AG04450 (cell line): ENCODE measurements around the gene SUSD5. TPM values are rescaled to one million over a fixed set of nuclear protein-coding genes. Genes with fewer than 3 reads are reported as not detected.
A peak's percentile ranks its signal among the peaks of the same experiment; 100 is the strongest.

ENCODE experiments used
- CTCF ChIA-PET: fragments of 300-600, 350-600 bp; formaldehyde crosslinking; extraction: SDS; loops from one replicate; lab custom pipeline; 2022; ENCODE audit warnings: antibody characterized with exemption, inconsistent platforms; lab: Charles Lee
- POLR2A ChIA-PET: fragments of 350-600 bp; formaldehyde crosslinking; extraction: SDS; loops from one replicate; lab custom pipeline; 2021; ENCODE audit warnings: antibody characterized with exemption, inconsistent platforms; lab: Yijun Ruan, JAX
- DNase-seq: peaks from one replicate; pipeline ENCODE4 v3.0.0-alpha.2; 2011; ENCODE audit warnings: low read depth, low spot score
- H3K27ac ChIP-seq: one replicate; pipeline ENCODE4 v1.5.1; 2012; ENCODE audit warnings: low read depth, low read length, control low read depth
- H3K27me3 ChIP-seq: one replicate; pipeline ENCODE4 v1.6.0; 2012; ENCODE audit warnings: low read length; ENCODE audit not compliant: control insufficient read depth, insufficient read depth
- H3K4me3 ChIP-seq: 2 replicates; pipeline ENCODE4 v1.5.1; 2011; ENCODE audit warnings: mild to moderate bottlenecking, low read depth, low read length, control low read depth
- H3K9me3 ChIP-seq: 2 replicates; pipeline ENCODE4 v1.5.1; 2012; ENCODE audit warnings: low read length; ENCODE audit not compliant: control insufficient read depth, insufficient read depth
- polyA minus RNA-seq: library from RNA; depleted of rRNA, polyadenylated mRNA; stranded (reverse); fragments of >200 nt; gene quantifications from 2 replicates; pipeline ENCODE4 v1.2.3, GENCODE V29; 2011; rRNA and poly(A)+ RNA removed
- polyA plus RNA-seq: library from polyadenylated mRNA; depleted of rRNA; stranded (reverse); fragments of >200 nt; gene quantifications from 2 replicates; pipeline ENCODE4 v1.2.3, GENCODE V29; 2011; rRNA removed
- TF ChIP-seq, protein P1 (sequence below): IDR thresholded peaks from 2 replicates; pipeline ENCODE4 v1.5.1; 2011; ENCODE audit warnings: low read depth, low read length, control low read depth, inconsistent platforms

Gene SUSD5
- polyA plus RNA-seq, result 1.8 TPM in 2 replicates
- 1.8 and 2.4 TPM in 2 replicates for polyA minus RNA-seq

DNA sequence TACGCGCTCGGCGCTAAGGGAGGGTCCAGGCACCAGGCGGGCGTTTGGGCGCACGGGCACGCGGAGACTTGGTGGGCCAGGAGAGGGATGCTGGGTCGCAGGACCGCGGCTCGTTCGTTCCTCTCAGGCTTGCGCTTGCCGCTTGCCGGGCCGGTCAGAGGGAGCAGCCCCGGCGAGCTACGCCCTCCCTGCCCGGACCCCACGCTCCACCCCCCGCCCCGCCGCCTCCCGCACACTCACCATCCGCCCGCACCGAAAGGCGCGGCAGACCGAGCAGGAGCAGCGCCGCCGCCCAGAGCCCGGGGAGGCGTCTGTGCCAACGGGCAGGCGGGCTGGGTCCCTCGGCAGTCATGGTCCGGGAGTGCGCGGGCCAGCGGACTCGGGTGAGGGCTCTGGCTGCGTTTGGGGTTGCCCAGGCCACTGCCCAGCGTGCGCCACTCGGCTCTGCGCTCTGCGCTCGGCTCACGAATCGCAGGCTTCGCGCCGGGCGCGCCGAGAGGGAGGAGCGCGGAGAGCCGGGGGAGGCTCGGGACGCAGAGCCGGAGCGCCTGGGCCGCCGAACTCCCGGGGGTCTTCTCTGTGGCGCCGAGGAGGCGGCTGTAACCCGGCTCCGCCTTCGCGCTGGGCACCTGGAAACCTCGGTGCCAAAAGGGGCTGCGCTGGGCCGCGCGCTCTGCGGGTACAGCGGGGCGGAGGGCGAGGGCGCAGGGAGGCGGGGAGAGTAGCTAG lies at the start of gene SUSD5:
Gene SUSD5 (minus strand): TSS at position 365 of the 729 bp plus-strand sequence. CDS start 13 bp downstream, at position 352.
- no peaks in the 10 kb centered on the region for H3K9me3 ChIP-seq
- H3K4me3 ChIP-seq, result peak within 1 kb of the TSS; percentile 64
- H3K27me3 ChIP-seq, result peaks cover 10% of the 10 kb centered on the region
- TF ChIP-seq, protein P1, sequence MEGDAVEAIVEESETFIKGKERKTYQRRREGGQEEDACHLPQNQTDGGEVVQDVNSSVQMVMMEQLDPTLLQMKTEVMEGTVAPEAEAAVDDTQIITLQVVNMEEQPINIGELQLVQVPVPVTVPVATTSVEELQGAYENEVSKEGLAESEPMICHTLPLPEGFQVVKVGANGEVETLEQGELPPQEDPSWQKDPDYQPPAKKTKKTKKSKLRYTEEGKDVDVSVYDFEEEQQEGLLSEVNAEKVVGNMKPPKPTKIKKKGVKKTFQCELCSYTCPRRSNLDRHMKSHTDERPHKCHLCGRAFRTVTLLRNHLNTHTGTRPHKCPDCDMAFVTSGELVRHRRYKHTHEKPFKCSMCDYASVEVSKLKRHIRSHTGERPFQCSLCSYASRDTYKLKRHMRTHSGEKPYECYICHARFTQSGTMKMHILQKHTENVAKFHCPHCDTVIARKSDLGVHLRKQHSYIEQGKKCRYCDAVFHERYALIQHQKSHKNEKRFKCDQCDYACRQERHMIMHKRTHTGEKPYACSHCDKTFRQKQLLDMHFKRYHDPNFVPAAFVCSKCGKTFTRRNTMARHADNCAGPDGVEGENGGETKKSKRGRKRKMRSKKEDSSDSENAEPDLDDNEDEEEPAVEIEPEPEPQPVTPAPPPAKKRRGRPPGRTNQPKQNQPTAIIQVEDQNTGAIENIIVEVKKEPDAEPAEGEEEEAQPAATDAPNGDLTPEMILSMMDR, result no peak
- CTCF ChIA-PET, result no interaction called here
- no peak for DNase-seq
- H3K27ac ChIP-seq, result no peak within 1 kb of the TSS
- POLR2A ChIA-PET, result no interaction called here

GRCh38 chr3:33260104-33260503 lies 41.5 kb upstream of the SUSD5 start:
- CTCF ChIA-PET, result no interaction called here
- Histone ChIP-seq H3K27me3 (no peaks in the 10 kb centered on the region), H3K4me3 (no peak overlapping the region), H3K9me3 (no peaks in the 10 kb centered on the region), H3K27ac (no peak overlapping the region)
- POLR2A ChIA-PET, result interaction anchor here (0.6 kb wide), 1 partner anchor 49 kb away, joined by 3 read pairs; no protein-coding TSS in a partner anchor
- TF ChIP-seq, protein P1, result no peak
- no peak for DNase-seq

- Histone ChIP-seq H3K27me3 (peaks cover 2% of the 10 kb centered on the region), H3K4me3 (no peak overlapping the region), H3K27ac (no peak overlapping the region), H3K9me3 (no peaks in the 10 kb centered on the region)
- TF ChIP-seq, protein P1, result no peak
- POLR2A ChIA-PET, result no interaction called here
- CTCF ChIA-PET, result interaction anchor here (0.6 kb wide), 1 partner anchor 116 kb away, joined by 3 read pairs; no protein-coding TSS in a partner anchor
- no peak for DNase-seq
Measured at GRCh38 chr3:33256249-33256648, 37.6 kb upstream of the SUSD5 start.

DNA sequence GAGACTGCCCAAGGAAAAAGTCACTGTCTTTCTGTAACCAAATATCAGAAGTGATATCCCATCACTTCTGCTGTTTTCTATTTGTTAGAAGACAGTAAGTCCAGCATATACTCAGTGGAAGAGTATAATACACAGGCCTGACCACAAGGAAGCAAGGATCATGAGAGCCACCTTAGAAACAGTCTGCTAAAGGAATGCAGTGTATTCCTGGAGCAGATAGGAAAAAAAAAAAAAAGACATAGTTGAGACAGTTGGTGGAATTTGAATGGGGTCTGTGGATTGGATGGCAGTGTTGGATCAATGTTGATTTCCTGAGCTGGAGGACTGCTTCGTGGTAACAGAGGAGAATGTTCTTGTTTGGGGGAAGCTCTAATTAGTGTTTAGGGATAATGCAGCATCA lies 32.1 kb upstream of the SUSD5 start:
- ChIA-PET POLR2A (interaction anchor here (0.6 kb wide), 1 partner anchor 115 kb away, joined by 3 read pairs; no protein-coding TSS in a partner anchor), CTCF (interaction anchor here (0.6 to 1.3 kb wide), 3 partner anchors 41 to 122 kb away, joined by 3 to 4 read pairs (median 3); no protein-coding TSS in a partner anchor)
- Histone ChIP-seq H3K27me3 (peaks cover 2% of the 10 kb centered on the region), H3K27ac (no peak overlapping the region), H3K9me3 (no peaks in the 10 kb centered on the region), H3K4me3 (no peak overlapping the region)
- DNase-seq, result no peak
- TF ChIP-seq, protein P1, result no peak

GRCh38 chr3:33246786-33247185 lies 28.2 kb upstream of the SUSD5 start:
- CTCF ChIA-PET, result no interaction called here
- Histone ChIP-seq H3K9me3 (no peaks in the 10 kb centered on the region), H3K27ac (no peak overlapping the region), H3K27me3 (peaks cover 4% of the 10 kb centered on the region), H3K4me3 (no peak overlapping the region)
- no peak for DNase-seq
- TF ChIP-seq, protein P1, result no peak
- POLR2A ChIA-PET, result no interaction called here
